Lung (tissue), 12 donors: ENCODE measurements around the gene CEBPE. TPM values are rescaled to one million over a fixed set of nuclear protein-coding genes. Genes with fewer than 3 reads are reported as not detected.

Experiments used
- ATAC-seq: fragments of 200-7000 bp; cut with Tn5 transposase; one replicate; pipeline ENCODE4 v1.9.1; 2020; ENCODE audit warnings: moderate number of reproducible peaks; ENCODE audit not compliant: insufficient read depth, low FRiP score
- DNase-seq, 3 donors: peaks; one replicate each; pipeline ENCODE4 v3.0.0-alpha.2; 2013 to 2017
- H3K27ac ChIP-seq, 2 donors: one replicate each; pipeline ENCODE4 v1.5.1; 2013; ENCODE audit warnings: mild to moderate bottlenecking in 2 of 2, moderate library complexity in 2 of 2, control low read depth in 1 of 2, inconsistent platforms in 1 of 2, low read depth in 1 of 2, low read length in 1 of 2
- H3K27me3 ChIP-seq, 3 donors: one replicate each; pipeline ENCODE4 v1.5.1; 2013; ENCODE audit warnings: low read length in 2 of 3; ENCODE audit not compliant: control insufficient read depth in 3 of 3, insufficient read depth in 3 of 3
- H3K36me3 ChIP-seq, 4 donors: one replicate each; pipeline ENCODE4 v1.5.1; 2013; ENCODE audit warnings: low read length in 4 of 4, mild to moderate bottlenecking in 1 of 4, moderate library complexity in 1 of 4; ENCODE audit not compliant: control insufficient read depth in 4 of 4, insufficient read depth in 4 of 4
- H3K4me1 ChIP-seq, 5 donors: one replicate each; pipeline ENCODE4 v1.5.1; 2013; ENCODE audit warnings: low read length in 5 of 5, mild to moderate bottlenecking in 2 of 5, moderate library complexity in 1 of 5; ENCODE audit not compliant: control insufficient read depth in 5 of 5, insufficient read depth in 5 of 5
- H3K4me3 ChIP-seq: one replicate; pipeline ENCODE4 v1.5.1; 2013; ENCODE audit warnings: mild to moderate bottlenecking, control low read depth, moderate library complexity
- H3K9ac ChIP-seq, 2 donors: one replicate each; pipeline ENCODE4 v1.5.1; 2013; ENCODE audit warnings: low read length in 2 of 2, control low read depth in 1 of 2; ENCODE audit not compliant: insufficient read depth in 1 of 2
- H3K9me3 ChIP-seq, 4 donors: one replicate each; pipeline ENCODE4 v1.5.1; 2013; ENCODE audit warnings: low read length in 3 of 4, mild to moderate bottlenecking in 1 of 4, moderate library complexity in 1 of 4; ENCODE audit not compliant: control insufficient read depth in 4 of 4, insufficient read depth in 3 of 4
- CTCF ChIP-seq: IDR thresholded peaks from 2 replicates; pipeline ENCODE4 v1.5.1; 2012; ENCODE audit warnings: mild to moderate bottlenecking; ENCODE audit errors: control extremely low read depth, extremely low read depth
- WGBS, 2 donors: extraction: QIAGEN DNeasy Blood & Tissue Kit; methylation state at CpG; one replicate each; pipeline ENCODE4 v1.1.7; 2013; 5-methylcytosine and 5-hydroxymethylcytosine counted together
- polyA plus RNA-seq, 2 donors: library from polyadenylated mRNA; stranded (reverse); fragments of 200-250 nt; gene quantifications; one replicate each; pipeline ENCODE4 v1.2.1, GENCODE V29; 2013
- total RNA-seq, 2 donors: library from RNA; depleted of rRNA in 1 of 2; stranded (reverse); fragments of >200 nt in 1 of 2; gene quantifications; one replicate each; pipeline ENCODE4 v1.2.1, GENCODE V29; 2014 to 2021
- donor health status: control.
- donor health status: control.
- donor health status: Bipolar disorder and iron deficiency.
- donor health status: healthy.
- donor health status: DM: yes; HTN: yes; CAD: no.

CEBPE gene
- total and polyA plus RNA-seq, 4 donors = 0.16 to 3.5 (median 0.67) TPM; not detected in 1

GRCh38 chr14:23113431-23114119 lies 5.5 kb downstream of the CEBPE start:
- no peak for TF ChIP-seq CTCF
- H3K27me3 ChIP-seq = peaks cover 0 to 3% (median 0%) of the 10 kb centered on the region in 3 donors
- peaks cover 0 to 29% (median 9%) of the 10 kb centered on the region in 5 donors for H3K4me1 ChIP-seq
- H3K4me3 ChIP-seq = no peak overlapping the region
- H3K9me3 ChIP-seq = no peaks in the 10 kb centered on the region
- H3K27ac ChIP-seq = no peak overlapping the region
- H3K9ac ChIP-seq = no peak overlapping the region
- ATAC-seq (no peak), DNase-seq (peak; percentile 91 to 95 (median 92))
- WGBS, 2 donors = 17 to 40% methylated on average over 10 of the region's 10 CpGs
- no peaks in the 10 kb centered on the region for H3K36me3 ChIP-seq

- 26 to 45% methylated on average over 12 of the region's 12 CpGs for WGBS, 2 donors
- H3K9ac ChIP-seq = no peak overlapping the region
- peak in 1 of 3 donors; percentile 38 for DNase-seq
- H3K4me3 ChIP-seq = no peak overlapping the region
- H3K27me3 ChIP-seq = peaks cover 0 to 3% (median 0%) of the 10 kb centered on the region in 3 donors
- no peak for TF ChIP-seq CTCF
- H3K9me3 ChIP-seq = no peaks in the 10 kb centered on the region
- H3K36me3 ChIP-seq = no peaks in the 10 kb centered on the region
- ATAC-seq = no peak
- H3K4me1 ChIP-seq = peaks cover 0 to 29% (median 9%) of the 10 kb centered on the region in 5 donors
- H3K27ac ChIP-seq = no peak overlapping the region
Observed at GRCh38 chr14:23112359-23113178, 6.5 kb downstream of the CEBPE start.

GRCh38 chr14:23110579-23111365 lies 8.3 kb downstream of the CEBPE start:
- WGBS, 2 donors = 32 to 55% methylated on average over 5 of the region's 5 CpGs
- no peak overlapping the region for H3K4me3 ChIP-seq
- no peak for TF ChIP-seq CTCF
- ATAC-seq (no peak), DNase-seq (no peak)
- no peaks in the 10 kb centered on the region for H3K9me3 ChIP-seq
- no peak overlapping the region for H3K9ac ChIP-seq
- no peaks in the 10 kb centered on the region for H3K36me3 ChIP-seq
- peaks cover 0 to 3% (median 0%) of the 10 kb centered on the region in 3 donors for H3K27me3 ChIP-seq
- peaks cover 0 to 29% (median 9%) of the 10 kb centered on the region in 5 donors for H3K4me1 ChIP-seq
- H3K27ac ChIP-seq = no peak overlapping the region
